HEK293T (cell line): ENCODE measurements around the gene GRPR.

ENCODE experiments used
- CTCF ChIA-PET: fragments of 350-600 bp; formaldehyde crosslinking; extraction: SDS; loops from one replicate; lab custom pipeline; 2021; ENCODE audit warnings: antibody characterized with exemption, inconsistent platforms; lab: Yijun Ruan, JAX
- POLR2A ChIA-PET: fragments of 350-600 bp; formaldehyde crosslinking; extraction: SDS; loops from one replicate; lab custom pipeline; 2020; ENCODE audit warnings: antibody characterized with exemption, inconsistent platforms; lab: Yijun Ruan, JAX
- DNase-seq: peaks from one replicate; pipeline ENCODE4 v3.0.0; 2012; ENCODE audit warnings: mixed read lengths; ENCODE audit errors: extremely low spot score
- ARNT ChIP-seq: fragments of 450-650 bp; IDR thresholded peaks from 2 replicates; pipeline ENCODE4 v1.6.1; 2017; ENCODE audit warnings: mild to moderate bottlenecking
- BHLHE40 ChIP-seq: fragments of 450-650 bp; IDR thresholded peaks from 2 replicates; pipeline ENCODE4 v1.6.1; 2016; ENCODE audit warnings: mild to moderate bottlenecking, moderate library complexity, borderline replicate concordance
- CTBP1 ChIP-seq: fragments of 450-650 bp; IDR thresholded peaks from 2 replicates; pipeline ENCODE4 v1.6.1; 2016; ENCODE audit warnings: borderline replicate concordance
- ELF4 ChIP-seq: fragments of 450-650 bp; IDR thresholded peaks from 2 replicates; pipeline ENCODE4 v1.6.1; 2017; ENCODE audit warnings: antibody characterized with exemption
- FOXA1 ChIP-seq: fragments of 450-650 bp; IDR thresholded peaks from 2 replicates; pipeline ENCODE4 v1.6.1; 2016; ENCODE audit warnings: mild to moderate bottlenecking
- FOXK2 ChIP-seq: fragments of 450-650 bp; IDR thresholded peaks from 2 replicates; pipeline ENCODE4 v1.6.1; 2016; ENCODE audit warnings: mild to moderate bottlenecking
- FOXM1 ChIP-seq: fragments of 450-650 bp; IDR thresholded peaks from 2 replicates; pipeline ENCODE4 v1.6.1; 2017; ENCODE audit warnings: mild to moderate bottlenecking, borderline replicate concordance
- HDGF ChIP-seq: fragments of 450-650 bp; IDR thresholded peaks from 2 replicates; pipeline ENCODE4 v1.6.1; 2017; ENCODE audit warnings: antibody characterized with exemption, borderline replicate concordance
- L3MBTL2 ChIP-seq: fragments of 450-650 bp; conservative IDR thresholded peaks from 2 replicates; pipeline ENCODE4 v1.6.1; 2016; ENCODE audit warnings: mild to moderate bottlenecking
- LEF1 ChIP-seq: fragments of 450-650 bp; IDR thresholded peaks from 2 replicates; pipeline ENCODE4 v1.6.1; 2017; ENCODE audit warnings: mild to moderate bottlenecking, borderline replicate concordance
- NFRKB ChIP-seq: fragments of 450-650 bp; IDR thresholded peaks from 2 replicates; pipeline ENCODE4 v1.6.1; 2016; ENCODE audit warnings: mild to moderate bottlenecking, moderate library complexity
- SP1 ChIP-seq: fragments of 450-650 bp; IDR thresholded peaks from 2 replicates; pipeline ENCODE4 v1.6.1; 2017
- SUZ12 ChIP-seq: fragments of 450-650 bp; IDR thresholded peaks from 2 replicates; pipeline ENCODE4 v1.6.1; 2016; ENCODE audit warnings: mild to moderate bottlenecking
- TARDBP ChIP-seq: fragments of 450-650 bp; IDR thresholded peaks from 2 replicates; pipeline ENCODE4 v1.6.1; 2016
- ZNF384 ChIP-seq: fragments of 450-650 bp; IDR thresholded peaks from 2 replicates; pipeline ENCODE4 v1.6.1; 2016
- TF ChIP-seq, protein P1 (sequence below): fragments of 450-650 bp; IDR thresholded peaks from 2 replicates; pipeline ENCODE4 v1.6.1; 2016

GRPR gene

DNA sequence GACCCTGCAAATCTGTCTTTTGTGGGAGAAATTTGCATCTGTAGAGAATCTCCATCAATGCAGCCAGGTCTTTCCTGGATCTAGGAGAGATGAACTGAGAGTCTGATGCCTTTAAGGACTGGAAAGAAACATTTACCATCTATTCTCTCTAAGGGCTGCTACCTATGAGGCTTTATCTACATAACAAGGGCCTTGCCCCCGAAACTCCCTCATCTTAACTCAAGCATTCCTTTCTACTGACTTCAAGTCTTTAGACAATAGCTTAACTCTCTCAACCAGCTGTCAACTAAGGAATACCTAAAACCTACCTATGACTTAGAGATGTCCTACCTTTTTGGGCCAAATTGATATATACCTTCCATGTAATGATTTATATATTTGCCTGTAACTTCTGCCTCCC, 76.0 kb downstream of the GRPR start:
- POLR2A ChIA-PET: no interaction called here
- no peak for TF ChIP-seq FOXA1
- TF ChIP-seq, protein P1, sequence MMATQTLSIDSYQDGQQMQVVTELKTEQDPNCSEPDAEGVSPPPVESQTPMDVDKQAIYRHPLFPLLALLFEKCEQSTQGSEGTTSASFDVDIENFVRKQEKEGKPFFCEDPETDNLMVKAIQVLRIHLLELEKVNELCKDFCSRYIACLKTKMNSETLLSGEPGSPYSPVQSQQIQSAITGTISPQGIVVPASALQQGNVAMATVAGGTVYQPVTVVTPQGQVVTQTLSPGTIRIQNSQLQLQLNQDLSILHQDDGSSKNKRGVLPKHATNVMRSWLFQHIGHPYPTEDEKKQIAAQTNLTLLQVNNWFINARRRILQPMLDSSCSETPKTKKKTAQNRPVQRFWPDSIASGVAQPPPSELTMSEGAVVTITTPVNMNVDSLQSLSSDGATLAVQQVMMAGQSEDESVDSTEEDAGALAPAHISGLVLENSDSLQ: no peak
- TF ChIP-seq ELF4: no peak
- TF ChIP-seq ARNT: no peak
- no peak for TF ChIP-seq FOXK2
- TF ChIP-seq TARDBP: no peak
- TF ChIP-seq FOXM1: no peak
- no peak for TF ChIP-seq BHLHE40
- no peak for TF ChIP-seq NFRKB
- no peak for TF ChIP-seq L3MBTL2
- no peak for TF ChIP-seq SUZ12
- CTCF ChIA-PET: no interaction called here
- no peak for DNase-seq

DNA sequence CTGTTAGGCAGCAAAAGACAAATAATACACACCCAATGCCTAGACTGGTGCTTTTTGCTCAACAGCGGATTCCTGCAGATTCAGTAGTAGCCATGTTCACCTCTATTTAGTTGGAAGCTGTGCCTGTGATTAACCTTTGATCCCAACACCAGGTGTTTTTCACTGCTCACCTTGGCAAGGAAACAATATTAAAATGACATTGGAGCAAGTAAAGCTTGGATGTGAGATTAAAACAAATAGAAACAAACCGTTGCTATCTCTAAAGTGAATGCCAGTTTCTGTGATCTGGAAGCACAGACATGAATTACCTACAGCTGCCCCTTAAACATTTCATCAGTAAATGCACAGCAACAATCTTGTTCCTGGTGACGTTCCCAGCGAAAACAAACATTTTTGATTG, 79.6 kb downstream of the GRPR start:
- POLR2A ChIA-PET: no interaction called here
- CTCF ChIA-PET: no interaction called here
- no peak for DNase-seq
- TF ChIP-seq TARDBP (no peak), FOXK2 (no peak), SP1 (no peak), CTBP1 (no peak), FOXM1 (no peak), NFRKB (no peak), FOXA1 (no peak), LEF1 (no peak), ELF4 (no peak), ARNT (no peak), HDGF (no peak), SUZ12 (no peak), L3MBTL2 (no peak), ZNF384 (no peak)
- TF ChIP-seq, protein P1: no peak
